ENCODE measurements around the gene PELI1.

PELI1 gene

GRCh38 chr2:64144057-64145013 is at the start of gene PELI1:
Gene PELI1, minus strand, starts transcription at chr2:64144420. Its CDS starts 36,110 bp downstream, at chr2:64108310.
- TF ChIP-seq JUND (IDR thresholded peaks at IDR 0.05; ENCODE audit: low read depth): no peak
- DNase-seq (ENCODE audit: low read depth in 1 of 2, low spot score in 1 of 2): peak; percentile 38 to 96
- in situ Hi-C loops (cut with HindIII; ENCODE audit: low pct_unique_long_range_greater_than_20kb, low sequenced_read_pairs): no loop called here

GRCh38 chr2:64193491-64193890 is 49.3 kb upstream of the PELI1 start:
- no peak for DNase-seq (ENCODE audit: low read depth in 1 of 2, low spot score in 1 of 2)
- no peak for TF ChIP-seq JUND (IDR thresholded peaks at IDR 0.05; ENCODE audit: low read depth)
- in situ Hi-C loops (cut with HindIII; ENCODE audit: low pct_unique_long_range_greater_than_20kb, low sequenced_read_pairs): no loop called here

GRCh38 chr2:64192664-64193105 is 48.5 kb upstream of the PELI1 start:
- in situ Hi-C loops (cut with HindIII; ENCODE audit: low pct_unique_long_range_greater_than_20kb, low sequenced_read_pairs): no loop called here

GRCh38 chr2:64192125-64192479 is 47.9 kb upstream of the PELI1 start:
- DNase-seq (ENCODE audit: low read depth in 1 of 2, low spot score in 1 of 2): no peak

More at GRCh38 chr2:64192664-64193105, 48.5 kb upstream of the PELI1 start:
- no peak for TF ChIP-seq JUND (IDR thresholded peaks at IDR 0.05; ENCODE audit: low read depth)
- no peak for DNase-seq (ENCODE audit: low read depth in 1 of 2, low spot score in 1 of 2)

GRCh38 chr2:64189586-64189985 is 45.4 kb upstream of the PELI1 start:
- TF ChIP-seq JUND (IDR thresholded peaks at IDR 0.05; ENCODE audit: low read depth): no peak
- DNase-seq (ENCODE audit: low read depth in 1 of 2, low spot score in 1 of 2): no peak
- in situ Hi-C loops (cut with HindIII; ENCODE audit: low pct_unique_long_range_greater_than_20kb, low sequenced_read_pairs): no loop called here

More at GRCh38 chr2:64192125-64192479, 47.9 kb upstream of the PELI1 start:
- in situ Hi-C loops (cut with HindIII; ENCODE audit: low pct_unique_long_range_greater_than_20kb, low sequenced_read_pairs): no loop called here
- TF ChIP-seq JUND (IDR thresholded peaks at IDR 0.05; ENCODE audit: low read depth): no peak

- no peak for TF ChIP-seq JUND (IDR thresholded peaks at IDR 0.05; ENCODE audit: low read depth)
- no peak for DNase-seq (ENCODE audit: low read depth in 1 of 2, low spot score in 1 of 2)
- in situ Hi-C loops (cut with HindIII; ENCODE audit: low pct_unique_long_range_greater_than_20kb, low sequenced_read_pairs): no loop called here
Observed at GRCh38 chr2:64189167-64189566, 44.9 kb upstream of the PELI1 start.

GRCh38 chr2:64186699-64187605 is 42.7 kb upstream of the PELI1 start:
- no peak for TF ChIP-seq JUND (IDR thresholded peaks at IDR 0.05; ENCODE audit: low read depth)
- DNase-seq (ENCODE audit: low read depth in 1 of 2, low spot score in 1 of 2): no peak

GRCh38 chr2:64179582-64180321 is 35.5 kb upstream of the PELI1 start:
- no peak for DNase-seq (ENCODE audit: low read depth in 1 of 2, low spot score in 1 of 2)
- TF ChIP-seq JUND (IDR thresholded peaks at IDR 0.05; ENCODE audit: low read depth): no peak
- in situ Hi-C loops (cut with HindIII; ENCODE audit: low pct_unique_long_range_greater_than_20kb, low sequenced_read_pairs): no loop called here

More at GRCh38 chr2:64186699-64187605, 42.7 kb upstream of the PELI1 start:
- in situ Hi-C loops (cut with HindIII; ENCODE audit: low pct_unique_long_range_greater_than_20kb, low sequenced_read_pairs): no loop called here

GRCh38 chr2:64177315-64177714 is 33.1 kb upstream of the PELI1 start:
- DNase-seq (ENCODE audit: low read depth in 1 of 2, low spot score in 1 of 2): no peak
- TF ChIP-seq JUND (IDR thresholded peaks at IDR 0.05; ENCODE audit: low read depth): no peak
- in situ Hi-C loops (cut with HindIII; ENCODE audit: low pct_unique_long_range_greater_than_20kb, low sequenced_read_pairs): no loop called here

- DNase-seq (ENCODE audit: low read depth in 1 of 2, low spot score in 1 of 2): no peak
- in situ Hi-C loops (cut with HindIII; ENCODE audit: low pct_unique_long_range_greater_than_20kb, low sequenced_read_pairs): no loop called here
- no peak for TF ChIP-seq JUND (IDR thresholded peaks at IDR 0.05; ENCODE audit: low read depth)
Observed at GRCh38 chr2:64175419-64176197, 31.4 kb upstream of the PELI1 start.

Measured in T47D (cell line).